Omental fat pad (tissue), 4 donors: ENCODE data around the gene ACP6. TPM values are rescaled to one million over a fixed set of nuclear protein-coding genes. Genes with fewer than 3 reads are reported as not detected.

Experiments
- ATAC-seq: fragments of 150-250 bp; one replicate; pipeline ENCODE4 v1.9.1; 2016; ENCODE audit warnings: mild to moderate bottlenecking, moderate library complexity; ENCODE audit not compliant: low FRiP score
- DNase-seq: peaks from one replicate; pipeline ENCODE4 v3.0.0-alpha.2; 2019; ENCODE audit warnings: low spot score
- total RNA-seq, 4 donors: library from RNA; depleted of rRNA; stranded (reverse); fragments of >200 nt; gene quantifications; one replicate each; pipeline ENCODE4 v1.1.0, GENCODE V29; 2016
- TF ChIP-seq, protein P1 (sequence below), 3 donors: fragments of 450-650 bp; IDR thresholded peaks; one replicate each; pipeline ENCODE4 v1.5.1; 2016 to 2017; ENCODE audit warnings: antibody characterized with exemption in 3 of 3, mild to moderate bottlenecking in 3 of 3, moderate library complexity in 2 of 3

Gene ACP6
- total RNA-seq, 4 donors from 2014 or later, result 2.3 to 15.1 (median 5.9) TPM

DNA sequence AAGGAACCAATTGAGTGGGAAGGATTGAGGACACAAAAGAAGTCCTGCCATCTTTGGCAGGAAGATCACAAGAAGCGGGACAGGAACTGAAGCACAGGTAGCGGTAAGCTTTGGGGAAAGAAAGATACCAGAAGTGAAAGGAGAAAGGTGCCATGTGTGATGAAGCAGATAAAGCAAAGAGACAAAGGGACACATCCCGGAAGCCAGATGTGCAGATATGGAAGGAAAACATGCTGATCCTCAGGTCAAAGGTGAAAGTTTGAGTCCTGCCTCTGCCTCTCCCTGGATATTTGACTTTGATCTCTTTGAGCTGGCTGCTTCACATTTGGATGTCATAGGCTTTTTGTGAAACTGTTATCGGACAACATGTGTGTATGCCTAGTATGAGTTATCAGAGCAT, 34.0 kb downstream of the ACP6 start:
- no peak for DNase-seq
- TF ChIP-seq, protein P1, sequence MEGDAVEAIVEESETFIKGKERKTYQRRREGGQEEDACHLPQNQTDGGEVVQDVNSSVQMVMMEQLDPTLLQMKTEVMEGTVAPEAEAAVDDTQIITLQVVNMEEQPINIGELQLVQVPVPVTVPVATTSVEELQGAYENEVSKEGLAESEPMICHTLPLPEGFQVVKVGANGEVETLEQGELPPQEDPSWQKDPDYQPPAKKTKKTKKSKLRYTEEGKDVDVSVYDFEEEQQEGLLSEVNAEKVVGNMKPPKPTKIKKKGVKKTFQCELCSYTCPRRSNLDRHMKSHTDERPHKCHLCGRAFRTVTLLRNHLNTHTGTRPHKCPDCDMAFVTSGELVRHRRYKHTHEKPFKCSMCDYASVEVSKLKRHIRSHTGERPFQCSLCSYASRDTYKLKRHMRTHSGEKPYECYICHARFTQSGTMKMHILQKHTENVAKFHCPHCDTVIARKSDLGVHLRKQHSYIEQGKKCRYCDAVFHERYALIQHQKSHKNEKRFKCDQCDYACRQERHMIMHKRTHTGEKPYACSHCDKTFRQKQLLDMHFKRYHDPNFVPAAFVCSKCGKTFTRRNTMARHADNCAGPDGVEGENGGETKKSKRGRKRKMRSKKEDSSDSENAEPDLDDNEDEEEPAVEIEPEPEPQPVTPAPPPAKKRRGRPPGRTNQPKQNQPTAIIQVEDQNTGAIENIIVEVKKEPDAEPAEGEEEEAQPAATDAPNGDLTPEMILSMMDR (IDR thresholded peaks at IDR 0.05), result no peak
- ATAC-seq, result no peak

DNA sequence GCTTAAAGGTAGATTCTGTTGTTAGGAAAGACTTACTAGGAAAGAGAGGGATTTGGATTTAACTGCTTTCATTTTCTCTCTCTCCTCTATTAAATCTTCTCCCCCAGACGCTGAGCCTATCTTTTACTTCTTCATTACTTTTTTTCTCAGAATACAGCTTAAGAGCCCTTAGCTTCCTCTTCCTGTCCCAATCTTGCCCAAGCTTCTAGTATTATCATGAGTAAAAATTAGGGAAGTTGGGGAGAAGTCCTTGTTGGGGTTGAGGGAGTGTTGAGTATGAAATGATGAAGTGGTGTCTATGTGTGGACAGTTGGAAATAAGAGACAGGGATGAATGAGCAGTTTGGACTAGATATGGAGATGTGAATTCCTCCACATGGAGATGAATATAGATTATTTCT, 35.0 kb downstream of the ACP6 start:
- no peak for ATAC-seq

DNA sequence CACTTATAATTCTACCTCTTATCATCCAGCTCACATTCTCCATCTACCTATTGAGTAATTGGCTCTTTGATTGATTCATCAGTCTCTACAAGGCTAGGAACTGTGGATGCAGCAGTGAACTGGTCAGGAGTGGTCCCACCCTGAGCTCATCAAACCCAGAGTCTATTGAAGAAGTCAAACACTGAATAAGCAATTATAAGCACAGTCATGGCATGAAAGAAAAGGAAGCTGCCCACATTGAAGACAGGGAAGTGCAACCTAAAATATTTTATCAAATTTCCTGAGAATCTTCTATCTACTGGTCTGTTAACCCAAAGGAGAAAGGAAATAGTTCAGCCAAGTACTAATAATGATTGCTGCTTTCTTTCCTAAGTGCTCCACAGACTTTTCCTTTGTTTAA, 35.7 kb downstream of the ACP6 start:
- TF ChIP-seq, protein P1 (IDR thresholded peaks at IDR 0.05), result no peak
- no peak for DNase-seq
- no peak for ATAC-seq

More for the DNA sequence above, 35.0 kb downstream of the ACP6 start:
- DNase-seq, result no peak
- TF ChIP-seq, protein P1 (IDR thresholded peaks at IDR 0.05), result no peak

DNA sequence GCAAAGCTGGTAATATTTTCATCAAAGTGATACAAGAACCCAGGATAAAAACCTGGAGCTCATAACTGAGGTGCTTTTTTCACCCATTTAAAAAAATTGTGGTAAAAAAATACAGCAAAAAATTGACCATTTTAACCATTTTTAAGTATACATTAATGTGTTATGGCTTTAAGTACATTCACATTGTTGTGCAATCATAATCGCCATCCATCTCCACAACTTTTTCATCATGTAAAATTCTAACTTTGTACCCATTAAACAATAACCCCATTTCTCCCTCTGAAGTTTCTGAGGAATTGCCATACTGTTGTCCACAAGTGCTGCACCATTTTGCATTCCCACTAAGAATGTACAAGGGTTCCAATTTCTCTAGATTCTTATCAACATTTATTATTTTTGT, 36.6 kb downstream of the ACP6 start:
- TF ChIP-seq, protein P1 (IDR thresholded peaks at IDR 0.05), result no peak
- ATAC-seq (no peak), DNase-seq (no peak)

DNA sequence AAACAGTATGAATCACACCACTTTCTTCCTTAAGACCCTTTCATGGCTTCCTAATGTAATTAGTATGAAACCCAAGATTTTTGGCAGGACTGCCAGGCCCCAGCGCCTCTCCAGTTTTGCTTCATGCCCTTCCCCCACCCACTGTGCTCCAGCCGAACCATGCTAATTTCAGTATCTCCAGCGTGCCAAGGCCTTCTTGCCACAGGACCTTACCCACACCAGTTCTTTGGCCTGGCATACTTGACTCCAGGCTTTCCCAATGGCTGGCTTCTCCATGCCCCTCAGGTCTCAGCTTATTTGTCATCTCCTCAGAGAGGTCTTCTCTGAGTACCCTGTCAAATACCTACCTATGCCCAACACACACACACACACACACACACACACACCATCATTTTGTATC, 38.5 kb downstream of the ACP6 start:
- TF ChIP-seq, protein P1 (IDR thresholded peaks at IDR 0.05), result no peak
- ATAC-seq (no peak), DNase-seq (no peak)

DNA sequence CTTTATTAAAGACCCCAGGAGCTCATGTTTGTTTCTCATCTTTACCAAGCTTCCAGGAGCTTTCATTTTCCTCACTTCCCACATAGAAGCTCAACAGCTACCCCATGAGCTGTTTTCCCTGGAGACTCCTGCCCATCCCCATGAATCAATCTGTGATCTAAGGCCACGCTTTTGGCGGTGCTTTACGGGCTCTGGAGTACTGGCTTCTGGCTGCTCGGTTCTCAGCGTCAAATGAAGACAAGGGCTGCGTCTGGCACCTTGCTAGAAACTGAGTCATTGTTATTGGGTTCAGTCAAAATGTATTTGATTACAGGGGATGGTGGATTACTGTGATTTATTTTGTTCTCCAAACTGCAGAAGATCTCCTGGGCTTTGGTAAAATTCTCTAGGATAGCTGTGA, 39.9 kb downstream of the ACP6 start:
- TF ChIP-seq, protein P1 (IDR thresholded peaks at IDR 0.05), result no peak
- DNase-seq (no peak), ATAC-seq (no peak)

DNA sequence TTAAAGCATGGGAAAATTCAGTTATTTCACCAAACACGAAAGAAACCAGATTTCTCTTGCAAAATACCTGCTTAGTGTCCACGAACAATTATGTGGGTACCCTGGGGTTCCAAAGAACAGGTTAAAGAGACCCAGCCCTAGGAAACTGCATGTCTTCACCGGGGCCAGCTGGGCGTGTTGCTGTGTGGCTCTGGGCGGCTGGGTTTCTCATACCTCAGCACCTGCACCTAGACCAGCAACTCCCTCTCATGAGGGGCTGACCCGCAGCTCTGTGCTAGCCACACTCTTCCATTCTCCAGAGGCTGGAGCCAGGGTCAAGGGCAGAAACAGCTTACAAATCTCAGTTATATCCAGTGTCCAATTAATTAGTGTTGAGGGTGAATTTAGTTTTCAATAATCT, 40.3 kb downstream of the ACP6 start:
- no peak for ATAC-seq

More for the DNA sequence above, 40.3 kb downstream of the ACP6 start:
- TF ChIP-seq, protein P1 (IDR thresholded peaks at IDR 0.05), result no peak
- DNase-seq, result no peak
